HPDE6-E6E7 (cell line): ENCODE results near the gene ALDH3B2.
"Not testable (repeated sequence)": the region's sequence is repeated elsewhere in the genome, so short reads cannot be mapped to it uniquely, and the experiment has no call there.

Experiments used
- DNase-seq: peaks from one replicate; pipeline ENCODE4 v3.0.0; 2011; ENCODE audit warnings: missing footprints; ENCODE audit errors: extremely low spot score

ALDH3B2 gene

DNA sequence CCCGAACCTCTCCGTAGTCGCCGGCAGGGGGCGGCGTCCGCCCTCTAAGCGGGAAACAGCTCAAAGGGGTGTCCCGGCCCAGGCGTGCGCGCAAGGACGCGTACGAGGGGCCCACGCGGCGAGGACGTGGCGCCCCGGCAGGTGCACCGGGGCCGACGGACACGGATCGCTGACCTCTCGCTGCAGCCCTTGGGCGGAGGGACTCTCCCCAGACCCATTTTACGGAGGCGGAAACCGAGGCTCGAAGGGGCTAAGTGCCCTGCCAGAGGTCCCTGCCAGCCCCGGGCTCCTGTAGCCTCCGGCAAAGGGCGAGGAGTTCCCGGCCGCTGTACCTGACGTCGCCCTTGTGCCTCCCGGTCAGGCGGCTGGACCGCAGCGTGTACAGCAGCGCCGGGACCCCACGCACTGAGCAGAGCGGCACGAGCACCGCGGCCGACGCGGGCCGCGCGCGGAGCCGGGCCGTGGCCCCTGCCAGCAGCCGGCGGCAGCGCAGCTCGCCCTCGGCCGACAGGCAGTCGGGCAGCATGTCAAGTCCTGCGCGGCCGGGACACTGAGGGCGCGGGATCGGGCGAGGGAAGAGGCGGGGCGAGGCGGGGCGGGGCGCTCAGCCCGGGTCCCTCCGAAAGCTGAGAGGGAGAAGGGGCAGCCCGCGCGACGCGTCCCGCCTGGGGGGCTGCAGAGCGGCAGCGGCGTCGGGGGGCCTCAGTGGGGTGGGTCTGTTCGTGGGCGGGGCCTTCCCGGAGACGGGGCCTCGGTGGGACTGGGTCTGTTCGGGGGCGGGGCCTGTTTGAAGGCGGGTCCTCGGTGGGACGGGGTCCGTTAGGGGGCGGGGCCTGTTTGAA, 44.8 kb downstream of the ALDH3B2 start, which contains the start of gene NUDT8:
Gene NUDT8, minus strand, starts transcription at position 552 of the 842 bp plus-strand sequence. Its CDS starts 26 bp downstream, at position 526.
- DNase-seq, result peak; percentile 86

DNA sequence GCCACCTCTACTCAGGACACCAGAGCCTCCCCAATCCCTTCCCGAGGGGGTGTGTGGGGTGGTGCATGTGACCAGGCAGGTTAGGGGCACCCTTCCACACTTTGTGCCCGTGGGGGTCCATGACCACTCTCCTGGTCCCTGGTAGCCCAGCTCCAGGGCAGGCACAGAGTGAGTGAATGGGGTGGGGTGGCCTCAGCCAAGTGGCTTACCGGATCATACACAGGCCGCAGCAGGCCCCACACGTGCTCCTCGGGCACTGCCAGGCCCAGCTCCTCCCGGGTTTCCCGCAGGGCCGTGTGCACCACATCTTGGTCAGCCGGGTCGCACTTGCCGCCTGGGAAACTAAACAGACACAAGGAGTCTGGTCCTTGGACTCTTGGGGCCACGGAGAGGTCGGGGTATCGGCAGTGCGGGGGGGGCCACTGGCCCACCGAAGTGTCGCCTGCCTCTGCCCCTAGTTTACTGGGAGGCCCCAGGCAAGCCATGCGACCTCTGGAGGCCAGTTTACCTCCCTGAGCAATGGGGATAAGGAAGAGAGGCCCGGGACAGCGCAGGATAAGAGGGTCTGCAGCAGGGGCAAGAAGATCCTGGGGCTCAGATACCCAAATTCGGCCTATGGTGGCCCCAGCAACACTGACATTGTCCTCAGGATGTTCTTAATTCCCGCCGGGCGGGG, 45.6 kb downstream of the ALDH3B2 start:
- DNase-seq, result no peak

DNA sequence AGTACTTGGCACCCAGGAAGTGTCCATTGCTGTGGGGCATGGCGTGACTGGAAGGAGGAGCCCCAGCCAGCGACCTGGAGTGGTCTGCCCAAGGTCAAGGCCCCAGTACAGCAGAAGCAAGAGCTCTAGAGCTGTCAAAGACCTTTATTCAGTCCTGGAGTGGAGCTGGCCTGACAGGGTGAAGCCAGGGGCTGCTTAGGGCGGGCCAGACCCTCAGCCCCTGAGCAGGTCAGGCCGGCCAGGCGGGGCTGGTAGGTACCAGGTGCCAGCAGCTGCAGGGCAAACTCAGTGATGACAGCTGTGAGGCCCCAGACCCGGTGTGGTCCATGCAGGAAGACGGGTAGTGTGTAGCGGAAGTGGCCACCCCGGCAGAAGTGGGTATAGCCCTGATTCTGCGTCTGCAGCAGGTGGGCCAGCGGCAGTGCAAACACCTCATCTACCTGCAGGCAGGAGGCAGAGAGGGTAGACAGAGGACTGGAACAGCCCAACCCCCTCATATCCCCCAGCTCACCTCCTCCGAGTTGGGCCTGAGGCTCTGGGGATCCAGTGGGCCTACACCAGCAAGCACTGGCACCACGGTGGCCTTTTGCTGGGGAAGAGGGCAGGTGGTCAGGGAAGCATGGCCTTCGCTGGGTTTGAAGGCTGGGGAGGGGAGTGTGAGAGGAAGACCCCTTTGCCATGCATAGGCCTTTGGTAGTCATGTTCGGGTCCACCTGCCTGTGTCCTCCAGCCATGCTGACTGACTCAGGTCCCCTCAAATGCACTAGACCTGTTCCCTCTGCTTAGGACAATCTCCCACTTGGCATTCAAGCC, 46.4 kb downstream of the ALDH3B2 start:
- no peak for DNase-seq

DNA sequence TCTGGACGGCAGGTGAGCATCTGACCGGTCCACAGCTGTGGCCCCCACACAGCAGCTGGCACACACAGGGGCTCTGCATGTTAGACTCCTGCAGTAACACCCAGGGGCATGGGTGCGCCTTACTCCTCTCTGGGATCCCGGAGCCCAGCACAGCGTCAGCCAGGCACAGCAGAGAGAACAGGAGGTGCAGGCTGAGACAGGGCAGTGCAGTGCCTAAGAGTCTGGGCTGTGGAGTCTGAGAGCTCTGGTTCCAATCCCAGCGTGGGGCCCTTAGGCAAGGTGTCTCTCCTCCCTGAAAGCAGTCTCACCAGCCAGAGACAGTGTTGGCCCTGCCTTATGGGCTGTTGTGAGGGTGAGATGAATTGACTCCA, 47.0 kb downstream of the ALDH3B2 start:
- DNase-seq, result no peak

DNA sequence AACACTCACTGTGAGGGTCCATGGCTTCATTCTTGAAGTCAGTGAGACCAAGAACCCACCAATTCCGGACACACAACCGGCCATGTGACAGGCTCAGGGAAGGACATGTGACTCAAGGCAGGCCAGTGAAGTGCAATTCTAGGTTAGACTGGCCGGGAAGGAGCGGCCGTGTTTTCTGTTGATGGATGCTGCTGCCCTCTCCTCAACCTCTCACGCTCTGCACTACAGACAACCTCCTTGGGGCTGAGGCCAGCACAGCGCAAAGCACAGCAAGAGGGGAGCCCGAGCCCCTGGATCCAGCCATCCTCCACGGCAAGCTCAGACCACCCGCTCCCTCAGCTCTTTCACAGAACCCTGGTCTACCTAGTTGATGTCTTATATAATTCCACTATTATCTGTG, 47.5 kb downstream of the ALDH3B2 start:
- no peak for DNase-seq

DNA sequence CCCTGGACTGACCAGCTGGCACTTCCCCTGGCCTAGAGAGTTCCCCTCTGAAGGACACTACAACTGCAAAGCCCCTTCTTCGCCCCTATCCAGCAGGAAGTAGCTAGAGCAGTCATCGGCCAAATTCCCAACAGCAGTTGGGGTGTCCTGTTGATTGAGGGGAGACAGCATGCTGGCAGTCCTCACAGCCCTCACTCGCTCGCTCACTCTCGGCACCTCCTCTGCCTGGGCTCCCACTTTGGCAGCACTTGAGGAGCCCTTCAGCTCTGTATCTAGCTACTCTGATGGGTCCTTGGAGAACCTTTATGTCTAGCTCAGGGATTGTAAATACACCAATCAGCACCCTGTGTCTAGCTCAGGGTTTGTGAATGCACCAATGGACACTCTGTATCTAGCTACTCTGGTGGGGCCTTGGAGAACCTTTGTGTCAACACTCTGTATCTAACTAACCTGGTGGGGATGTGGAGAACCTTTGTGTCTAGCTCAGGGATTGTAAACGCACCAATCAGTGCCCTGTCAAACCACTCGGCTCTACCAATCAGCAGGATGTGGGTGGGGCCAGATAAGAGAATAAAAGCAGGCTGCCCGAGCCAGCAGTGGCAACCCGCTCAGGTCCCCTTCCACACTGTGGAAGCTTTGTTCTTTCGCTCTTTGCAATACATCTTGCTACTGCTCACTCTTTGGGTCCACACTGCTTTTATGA, 48.1 kb downstream of the ALDH3B2 start:
- not testable (repeated sequence) for DNase-seq

DNA sequence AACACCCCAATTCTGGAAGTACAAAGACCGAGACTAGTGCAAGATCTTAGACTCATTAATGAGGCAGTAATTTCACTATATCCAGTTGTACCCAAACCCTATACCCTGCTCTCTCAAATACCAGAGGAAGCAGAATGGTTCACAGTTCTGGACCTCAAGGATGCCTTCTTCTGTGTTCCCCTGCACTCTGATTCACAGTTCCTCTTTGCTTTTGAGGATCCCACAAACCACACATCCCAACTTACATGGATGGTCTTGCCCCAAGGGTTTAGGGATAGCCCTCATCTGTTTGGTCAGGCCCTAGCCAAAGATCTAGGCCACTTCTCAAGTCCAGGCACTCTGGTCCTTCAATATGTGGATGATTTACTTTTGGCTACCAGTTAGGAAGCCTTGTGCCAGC, 50.6 kb downstream of the ALDH3B2 start:
- not testable (repeated sequence) for DNase-seq

DNA sequence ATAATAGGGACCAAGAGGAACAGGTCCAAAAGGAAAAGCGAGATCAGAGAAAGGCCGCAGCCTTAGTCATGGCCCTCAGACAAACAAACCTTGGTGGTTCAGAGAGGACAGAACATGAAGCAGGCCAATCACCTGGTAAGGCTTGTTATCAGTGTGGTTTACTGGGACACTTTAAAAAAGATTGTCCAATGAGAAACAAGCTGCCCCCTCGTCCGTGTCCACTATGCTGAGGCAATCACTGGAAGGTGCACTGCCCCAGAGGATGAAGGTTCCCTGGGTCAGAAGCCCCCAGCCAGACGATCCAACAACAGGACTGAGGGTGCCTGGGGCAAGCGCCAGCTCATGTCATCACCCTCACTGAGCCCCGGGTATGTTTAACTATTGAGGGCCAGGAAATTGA, 51.5 kb downstream of the ALDH3B2 start:
- not testable (repeated sequence) for DNase-seq

DNA sequence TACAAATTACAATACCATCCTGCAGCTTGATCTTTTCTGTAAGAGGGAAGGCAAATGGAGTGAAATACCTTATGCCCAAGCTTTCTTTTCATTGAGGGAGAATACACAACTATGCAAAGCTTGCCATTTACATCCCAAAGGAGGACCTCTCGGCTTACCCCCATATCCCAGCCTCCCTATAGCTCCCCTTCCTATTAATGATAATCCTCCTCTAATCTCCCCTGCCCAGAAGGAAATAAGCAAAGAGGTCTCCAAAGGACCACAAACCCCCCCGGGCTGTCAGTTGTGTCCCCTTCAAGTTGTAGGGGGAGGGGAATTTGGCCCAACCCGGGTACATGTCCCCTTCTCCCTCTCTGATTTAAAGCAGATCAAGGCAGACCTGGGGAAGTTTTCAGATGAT, 52.5 kb downstream of the ALDH3B2 start:
- DNase-seq, result not testable (repeated sequence)

DNA sequence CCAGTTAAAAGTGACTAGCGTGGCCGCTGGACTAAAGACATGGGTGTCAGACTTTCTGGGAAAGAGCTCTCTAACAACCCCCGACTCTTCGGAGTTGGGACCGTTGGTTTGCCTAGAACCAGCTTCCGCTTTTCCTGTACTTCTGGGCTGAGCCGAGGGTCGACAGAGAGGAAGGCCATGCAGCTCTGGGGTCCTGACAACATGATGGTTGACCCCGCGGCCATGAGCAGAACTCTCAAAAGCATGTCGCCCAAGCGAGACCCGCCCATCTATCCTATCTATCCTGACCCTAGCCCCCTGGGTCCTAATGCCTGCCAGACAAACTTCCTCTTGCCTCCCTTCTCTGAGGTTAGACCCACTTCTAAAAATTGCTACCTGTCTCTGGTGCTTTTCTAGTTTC, 53.8 kb downstream of the ALDH3B2 start:
- not testable (repeated sequence) for DNase-seq

DNA sequence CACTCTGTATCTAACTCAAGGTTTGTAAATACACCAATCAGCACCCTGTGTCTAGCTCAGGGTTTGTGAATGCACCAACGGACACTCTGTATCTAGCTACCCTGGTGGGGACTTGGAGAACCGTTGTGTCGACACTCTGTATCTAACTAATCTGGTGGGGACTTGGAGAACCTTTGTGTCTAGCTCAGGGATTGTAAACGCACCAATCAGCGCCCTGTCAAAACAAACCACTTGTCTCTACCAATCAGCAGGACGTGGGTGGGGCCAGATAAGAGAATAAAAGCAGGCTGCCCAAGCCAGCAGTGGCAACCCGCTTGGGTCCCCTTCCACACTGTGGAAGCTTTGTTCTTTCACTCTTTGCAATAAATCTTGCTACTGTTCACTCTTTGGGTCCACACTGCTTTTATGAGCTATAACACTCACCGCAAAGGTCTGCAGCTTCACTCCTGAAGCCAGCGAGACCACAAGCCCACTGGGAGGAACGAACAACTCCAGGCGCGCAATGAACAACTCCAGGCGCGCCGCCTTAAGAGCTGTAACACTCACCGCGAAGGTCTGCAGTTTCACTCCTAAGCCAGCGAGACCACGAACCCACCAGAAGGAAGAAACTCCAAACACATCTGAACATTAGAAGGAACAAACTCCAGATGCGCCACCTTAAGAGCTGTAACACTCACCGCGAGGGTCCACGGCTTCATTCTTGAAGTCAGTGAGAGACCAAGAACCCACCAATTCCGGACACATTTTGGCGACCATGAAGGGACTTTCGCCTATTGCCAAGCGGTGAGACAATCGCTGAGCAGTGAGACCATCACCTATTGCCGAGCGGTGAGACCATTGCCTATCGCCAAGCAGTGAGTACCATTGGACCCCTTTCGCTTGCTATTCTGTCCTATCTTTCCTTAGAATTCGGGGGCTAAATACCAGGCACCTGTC, 54.5 kb downstream of the ALDH3B2 start:
- DNase-seq, result not testable (repeated sequence)

DNA sequence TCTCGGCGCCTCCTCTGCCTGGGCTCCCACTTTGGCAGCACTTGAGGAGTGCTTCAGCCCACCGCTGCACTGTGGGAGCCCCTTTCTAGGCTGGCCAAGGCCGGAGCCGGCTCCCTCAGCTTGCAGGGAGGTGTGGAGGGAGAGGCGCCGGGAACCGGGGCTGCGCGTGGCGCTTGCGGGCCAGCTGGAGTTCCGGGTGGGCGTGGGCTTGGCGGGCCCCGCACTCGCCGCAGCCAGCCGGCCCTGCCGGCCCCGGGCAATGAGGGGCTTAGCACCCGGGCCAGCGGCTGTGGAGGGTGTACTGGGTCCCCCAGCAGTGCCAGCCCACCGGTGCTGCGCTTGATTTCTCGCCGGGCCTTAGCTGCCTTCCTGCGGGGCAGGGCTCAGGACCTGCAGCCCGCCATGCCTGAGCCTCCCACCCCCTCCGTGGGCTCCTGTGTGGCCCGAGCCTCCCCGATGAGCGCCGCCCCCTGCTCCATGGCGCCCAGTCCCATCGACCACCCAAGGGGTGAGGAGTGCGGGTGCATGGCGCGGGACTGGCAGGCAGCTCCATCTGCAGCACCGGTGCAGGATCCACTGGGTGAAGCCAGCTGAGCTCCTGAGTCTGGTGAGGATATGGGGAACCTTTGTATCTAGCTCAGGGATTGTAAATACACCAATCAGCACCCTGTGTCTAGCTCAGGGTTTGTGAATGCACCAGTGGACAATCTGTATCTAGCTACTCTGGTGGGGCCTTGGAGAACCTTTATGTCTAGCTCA, 55.3 kb downstream of the ALDH3B2 start:
- not testable (repeated sequence) for DNase-seq

DNA sequence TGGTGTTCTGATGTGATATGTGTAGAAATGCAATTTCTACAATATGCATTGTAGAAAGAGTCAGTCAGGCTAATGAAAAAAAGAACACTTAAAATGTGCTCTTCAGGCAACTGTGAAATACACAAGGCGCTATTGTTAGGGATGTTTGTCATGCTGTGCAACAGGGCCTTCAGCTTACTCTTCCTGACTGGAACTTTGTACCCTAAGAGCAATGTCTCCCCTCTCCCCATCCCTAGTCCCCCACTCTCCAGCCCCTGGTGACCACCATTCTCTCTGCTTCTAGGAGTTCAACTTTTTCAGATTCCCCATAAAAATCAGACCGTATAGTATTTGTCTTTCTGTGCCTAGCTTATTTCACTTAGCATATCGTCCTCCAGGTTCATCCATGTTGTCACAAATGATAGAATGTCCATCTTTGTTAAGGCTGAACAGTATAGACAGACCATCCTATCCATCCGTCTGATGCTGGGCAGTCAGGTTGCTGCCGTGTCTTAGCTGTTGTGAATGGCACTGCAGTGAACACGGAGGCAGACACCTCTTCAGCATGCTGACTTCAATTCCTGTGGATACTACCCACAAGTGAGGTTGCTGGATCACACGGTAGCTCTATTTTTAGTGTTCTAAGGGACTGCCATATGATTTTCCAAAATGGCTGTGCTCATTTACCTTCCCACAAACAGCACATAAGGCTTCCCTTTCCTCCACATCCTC, 57.0 kb downstream of the ALDH3B2 start:
- no peak for DNase-seq

DNA sequence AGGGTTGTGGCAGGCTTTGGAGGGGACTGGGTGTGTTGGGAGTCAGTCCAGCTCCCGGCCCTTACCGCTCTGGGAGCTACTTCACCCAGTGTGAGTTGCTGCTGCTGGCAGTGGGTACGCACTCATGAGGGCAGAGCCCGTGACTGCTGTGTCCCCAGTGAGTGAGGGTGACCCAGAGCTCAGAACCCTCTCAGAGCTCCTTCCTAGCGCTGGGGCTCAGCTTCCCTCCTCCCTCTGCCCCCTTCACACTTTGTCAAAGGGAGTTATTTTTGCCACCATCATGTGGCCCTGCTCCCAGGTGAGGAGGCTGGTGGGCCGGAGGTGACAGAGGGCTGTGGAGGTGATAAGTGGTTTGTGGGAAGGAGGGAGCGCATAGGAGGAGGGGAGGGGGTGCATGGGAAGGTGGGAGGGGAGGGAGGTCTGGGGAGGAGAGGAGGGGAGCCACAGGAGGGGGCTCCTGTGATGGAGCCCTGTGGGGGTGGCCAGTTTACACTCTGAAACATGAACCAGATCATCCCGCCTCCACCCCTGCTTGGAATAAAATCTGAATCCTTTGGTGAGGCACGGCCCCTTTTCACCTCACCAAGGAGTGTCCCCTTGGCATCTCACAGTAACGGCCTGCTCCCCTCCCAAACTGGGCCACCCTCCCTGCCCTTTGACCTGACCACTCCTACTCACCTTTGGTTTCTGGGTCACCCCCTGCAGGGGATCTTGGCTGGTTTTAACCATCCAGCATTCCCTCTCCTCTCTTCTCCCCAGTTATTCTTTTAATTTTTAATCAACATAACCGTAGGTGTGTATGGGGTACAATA, 57.8 kb downstream of the ALDH3B2 start:
- DNase-seq, result no peak

DNA sequence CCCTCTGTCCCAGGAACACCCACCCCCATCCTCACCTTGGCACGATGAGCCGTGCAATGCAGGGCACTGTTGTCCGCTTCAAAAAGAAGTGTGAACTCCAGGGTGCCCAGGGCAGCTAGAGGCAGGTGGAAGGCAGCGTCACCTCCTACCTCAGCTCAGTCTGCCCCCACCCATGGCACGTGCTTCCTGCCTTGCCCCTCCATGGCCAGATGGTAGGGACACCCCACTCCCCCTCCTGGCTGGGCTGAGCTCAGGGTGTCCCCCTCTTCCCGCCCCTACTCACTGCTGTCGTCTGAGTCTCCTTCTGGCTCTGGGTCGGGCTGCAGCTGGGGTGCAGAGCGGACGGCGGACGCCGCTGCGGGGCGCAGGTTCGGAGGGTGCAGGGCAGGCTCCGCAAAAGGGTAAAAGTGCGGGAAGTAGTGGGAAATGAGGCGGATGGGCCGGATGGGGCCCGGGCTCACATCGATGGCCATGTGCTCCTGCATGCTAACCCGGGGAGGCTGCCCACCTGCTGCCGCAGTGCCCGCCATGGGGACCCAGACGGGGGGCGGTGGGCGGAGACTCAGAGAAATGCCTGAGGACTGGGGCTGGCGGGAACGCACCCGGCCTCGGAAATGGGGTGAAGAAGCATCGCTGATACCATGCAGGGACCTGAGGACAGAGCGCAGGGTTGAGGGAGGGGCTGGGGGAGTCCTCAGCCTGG, 58.5 kb downstream of the ALDH3B2 start:
- no peak for DNase-seq

DNA sequence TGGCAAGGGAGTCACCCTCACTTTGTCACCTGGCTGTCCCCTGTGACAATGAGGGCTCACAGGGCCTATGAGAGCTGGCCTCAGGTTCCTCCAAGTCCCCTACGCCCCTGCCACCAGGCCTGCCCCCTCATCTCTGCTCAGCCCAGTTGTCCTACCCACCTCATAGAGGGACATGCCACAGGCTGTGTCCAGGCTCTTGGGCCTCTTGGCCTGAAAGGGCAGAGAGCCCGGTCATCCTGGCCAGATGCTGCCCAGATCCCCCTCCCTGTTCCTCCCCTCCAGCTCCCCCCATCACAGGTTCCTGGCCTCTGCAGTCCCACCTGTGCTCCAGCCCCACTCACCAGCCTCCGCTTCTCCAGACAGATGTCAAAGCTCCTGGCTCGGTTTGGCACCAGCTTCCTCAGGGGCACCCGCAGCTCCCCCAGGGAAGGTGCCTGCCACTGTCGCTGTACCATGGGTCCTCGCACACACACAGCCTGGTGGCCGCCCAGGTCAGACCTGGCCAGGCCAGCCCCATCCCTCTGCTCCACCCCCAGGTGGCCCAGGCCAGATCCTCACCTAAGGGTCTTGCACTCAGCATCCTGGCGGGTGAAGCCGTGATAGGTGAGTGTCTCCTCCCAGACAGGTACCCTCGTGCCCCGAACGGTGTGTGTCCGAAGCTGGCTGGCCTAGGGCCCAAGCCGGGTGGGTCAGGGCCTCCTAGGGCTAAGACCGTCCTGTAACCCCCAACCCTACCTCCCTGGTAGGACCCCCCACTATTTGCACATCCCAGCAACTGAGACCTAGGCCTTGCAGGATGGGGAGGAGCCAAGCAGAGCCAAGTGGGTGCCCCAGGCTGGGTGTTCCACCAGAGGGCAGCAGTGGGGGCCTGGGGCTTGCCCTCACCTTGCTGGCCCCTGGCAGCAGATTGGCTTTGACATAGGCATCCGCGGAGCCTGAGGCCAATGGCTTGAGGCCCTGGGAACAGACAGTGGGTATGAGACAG, 59.4 kb downstream of the ALDH3B2 start:
- DNase-seq, result no peak
